Lower lobe of right lung (tissue), 2 donors: Measurements from ENCODE around the gene BLCAP. TPM values are rescaled to one million over a fixed set of nuclear protein-coding genes. Genes with fewer than 3 reads are reported as not detected.
A peak's percentile ranks its signal among the peaks of the same experiment; 100 is the strongest.

Experiments
- ATAC-seq, 2 donors: fragments of 200-7000 bp; cut with Tn5 transposase; one replicate each; pipeline ENCODE4 v1.9.1; 2020 to 2022; ENCODE audit warnings: mild to moderate bottlenecking in 2 of 2, moderate library complexity in 2 of 2
- DNase-seq: peaks from one replicate; pipeline ENCODE4 v3.0.0-alpha.2; 2020
- H3K27ac ChIP-seq: fragments of 200-600 bp; one replicate; pipeline ENCODE4 v1.8.0; 2022
- H3K27me3 ChIP-seq: fragments of 200-600 bp; one replicate; pipeline ENCODE4 v1.8.0; 2022; ENCODE audit warnings: low read depth
- H3K36me3 ChIP-seq: fragments of 200-600 bp; one replicate; pipeline ENCODE4 v1.8.0; 2022; ENCODE audit warnings: mild to moderate bottlenecking
- H3K4me1 ChIP-seq: fragments of 200-600 bp; one replicate; pipeline ENCODE4 v1.8.0; 2022
- H3K4me3 ChIP-seq: fragments of 200-600 bp; one replicate; pipeline ENCODE4 v1.8.0; 2022; ENCODE audit warnings: mild to moderate bottlenecking
- H3K9me3 ChIP-seq: fragments of 200-600 bp; one replicate; pipeline ENCODE4 v1.8.0; 2022
- intact Hi-C: fragments of 100-400 bp; cut with DNase I; formaldehyde crosslinking; loops from one replicate; pipeline ENCODE4 v1.11.0; 2022
- total RNA-seq: library from RNA; stranded (reverse); fragmentation: NEBNext Ultra II Directional; extraction: Animal tissue kit (Norgen Biotek cat#: 25700); gene quantifications from one replicate; pipeline ENCODE4 v1.2.1, GENCODE V29; 2021
- TF ChIP-seq, protein P1 (sequence below): fragments of 200-600 bp; IDR thresholded peaks from one replicate; pipeline ENCODE4 v1.8.0; 2022; ENCODE audit warnings: antibody characterized with exemption, mild to moderate bottlenecking
- donor health status: DM: no; HTN: yes; CAD: no; lungs with severe emphysema.

BLCAP gene
- total RNA-seq, 1 donor from 2014 or later: 66.8 TPM

DNA sequence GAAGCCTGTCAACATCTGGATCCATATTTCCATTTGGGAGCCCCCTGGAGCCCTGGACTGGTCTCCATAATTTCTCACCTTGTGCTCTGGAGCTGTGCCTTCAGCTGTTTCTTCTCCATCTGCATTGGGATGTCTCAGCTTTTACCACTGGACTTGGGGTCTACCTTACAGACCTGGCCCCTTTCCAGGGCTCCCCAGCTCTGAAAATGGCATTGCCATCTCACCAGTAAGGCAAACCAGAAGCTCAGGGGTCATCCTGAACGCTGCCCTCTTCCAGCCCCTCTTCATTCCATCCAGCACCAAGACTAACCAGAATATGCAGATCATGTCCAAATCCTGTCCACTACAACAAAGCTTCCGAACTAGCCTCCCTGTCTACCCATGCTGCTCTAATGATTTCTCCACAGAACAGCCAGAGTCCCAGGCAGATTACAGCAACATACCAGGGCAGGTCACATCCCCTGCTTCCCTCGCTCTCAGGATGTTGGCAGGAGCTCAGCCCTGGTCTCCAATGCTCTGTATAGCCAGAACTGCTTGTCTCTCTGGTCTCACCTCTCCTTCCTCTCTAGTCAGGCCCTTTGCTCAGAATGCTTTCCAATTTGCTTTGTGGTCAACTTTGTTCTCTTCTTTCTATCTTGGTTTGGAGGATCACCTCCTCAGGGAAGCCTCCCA, 24.3 kb downstream of the BLCAP start:
- TF ChIP-seq, protein P1, sequence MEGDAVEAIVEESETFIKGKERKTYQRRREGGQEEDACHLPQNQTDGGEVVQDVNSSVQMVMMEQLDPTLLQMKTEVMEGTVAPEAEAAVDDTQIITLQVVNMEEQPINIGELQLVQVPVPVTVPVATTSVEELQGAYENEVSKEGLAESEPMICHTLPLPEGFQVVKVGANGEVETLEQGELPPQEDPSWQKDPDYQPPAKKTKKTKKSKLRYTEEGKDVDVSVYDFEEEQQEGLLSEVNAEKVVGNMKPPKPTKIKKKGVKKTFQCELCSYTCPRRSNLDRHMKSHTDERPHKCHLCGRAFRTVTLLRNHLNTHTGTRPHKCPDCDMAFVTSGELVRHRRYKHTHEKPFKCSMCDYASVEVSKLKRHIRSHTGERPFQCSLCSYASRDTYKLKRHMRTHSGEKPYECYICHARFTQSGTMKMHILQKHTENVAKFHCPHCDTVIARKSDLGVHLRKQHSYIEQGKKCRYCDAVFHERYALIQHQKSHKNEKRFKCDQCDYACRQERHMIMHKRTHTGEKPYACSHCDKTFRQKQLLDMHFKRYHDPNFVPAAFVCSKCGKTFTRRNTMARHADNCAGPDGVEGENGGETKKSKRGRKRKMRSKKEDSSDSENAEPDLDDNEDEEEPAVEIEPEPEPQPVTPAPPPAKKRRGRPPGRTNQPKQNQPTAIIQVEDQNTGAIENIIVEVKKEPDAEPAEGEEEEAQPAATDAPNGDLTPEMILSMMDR: no peak
- H3K4me1 ChIP-seq: no peaks in the 10 kb centered on the region
- H3K4me3 ChIP-seq: no peak overlapping the region
- ATAC-seq (peak in 1 of 2 donors; percentile 13), DNase-seq (no peak)
- intact Hi-C loops: no loop called here
- no peak overlapping the region for H3K27ac ChIP-seq
- no peaks in the 10 kb centered on the region for H3K9me3 ChIP-seq
- peaks cover 2% of the 10 kb centered on the region for H3K36me3 ChIP-seq
- H3K27me3 ChIP-seq: no peaks in the 10 kb centered on the region

DNA sequence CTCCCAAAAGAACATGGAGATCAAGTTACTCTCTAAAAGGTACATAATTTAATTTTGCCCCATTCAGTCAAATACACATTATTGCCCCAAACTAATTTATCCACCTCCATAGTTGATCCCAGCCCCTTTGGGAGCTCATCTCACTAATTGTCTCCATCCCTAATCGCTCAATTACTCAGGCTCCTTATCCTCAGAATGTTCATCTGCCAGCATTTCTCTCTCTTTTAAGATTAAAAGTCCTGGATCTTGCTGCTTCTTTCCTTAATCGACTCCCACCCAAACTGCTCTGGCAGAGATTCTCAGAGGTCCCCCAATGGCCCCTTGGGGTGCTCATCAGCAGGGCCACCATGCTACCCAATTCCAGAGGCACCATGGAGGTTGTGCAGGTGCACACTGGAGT, 25.0 kb downstream of the BLCAP start:
- no peak overlapping the region for H3K4me3 ChIP-seq
- no peak overlapping the region for H3K27ac ChIP-seq
- H3K4me1 ChIP-seq: no peaks in the 10 kb centered on the region
- no peaks in the 10 kb centered on the region for H3K9me3 ChIP-seq
- H3K36me3 ChIP-seq: no peaks in the 10 kb centered on the region
- ATAC-seq: no peak
- intact Hi-C loops: no loop called here
- no peak for DNase-seq
- no peaks in the 10 kb centered on the region for H3K27me3 ChIP-seq
- TF ChIP-seq, protein P1: no peak

DNA sequence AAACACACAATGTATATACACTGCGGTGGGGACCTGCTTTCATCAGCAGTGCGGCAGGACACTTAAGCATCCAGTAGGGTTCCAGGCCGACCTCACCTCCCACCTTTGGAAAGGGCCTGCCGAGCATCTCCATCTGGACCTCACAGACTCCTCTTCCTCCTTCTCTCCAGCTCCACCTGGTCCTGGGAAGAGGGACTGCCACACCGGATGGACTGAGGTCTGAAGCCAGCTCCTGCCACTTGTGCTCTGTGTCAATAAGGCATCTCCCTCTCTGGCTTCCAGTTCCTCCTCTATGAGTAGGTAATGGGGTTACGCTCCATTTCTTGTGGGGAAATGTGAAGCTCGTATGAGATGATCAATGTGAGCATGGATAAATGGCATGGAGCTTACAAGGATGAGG, 25.7 kb downstream of the BLCAP start:
- Histone ChIP-seq H3K27ac (no peak overlapping the region), H3K9me3 (no peaks in the 10 kb centered on the region), H3K4me1 (no peaks in the 10 kb centered on the region), H3K4me3 (no peak overlapping the region), H3K27me3 (no peaks in the 10 kb centered on the region), H3K36me3 (no peaks in the 10 kb centered on the region)
- no peak for DNase-seq
- ATAC-seq: no peak
- TF ChIP-seq, protein P1: no peak
- intact Hi-C loops: no loop called here

DNA sequence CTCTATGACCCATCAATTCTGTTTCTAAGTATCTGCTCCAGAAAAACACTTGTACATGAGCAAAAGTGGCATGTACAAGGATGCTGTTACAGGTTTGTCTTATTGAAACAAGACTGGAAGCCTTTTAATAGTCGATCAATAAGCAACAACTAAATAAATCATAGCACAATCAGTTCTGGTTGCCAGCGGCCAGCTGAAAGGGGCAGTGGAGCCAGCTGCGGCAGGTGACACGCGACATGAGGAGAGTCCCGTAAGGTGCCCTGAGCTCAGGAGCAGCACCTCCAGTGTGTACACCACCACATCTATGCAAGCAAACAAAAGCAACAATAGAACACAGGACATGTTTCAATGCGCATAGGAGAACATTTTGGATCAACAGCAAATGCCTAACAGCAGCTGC, 27.4 kb downstream of the BLCAP start:
- no peak for DNase-seq
- Histone ChIP-seq H3K9me3 (no peaks in the 10 kb centered on the region), H3K4me3 (no peak overlapping the region), H3K27ac (no peak overlapping the region), H3K36me3 (no peaks in the 10 kb centered on the region), H3K4me1 (no peaks in the 10 kb centered on the region), H3K27me3 (no peaks in the 10 kb centered on the region)
- intact Hi-C loops: no loop called here
- TF ChIP-seq, protein P1: no peak
- no peak for ATAC-seq

DNA sequence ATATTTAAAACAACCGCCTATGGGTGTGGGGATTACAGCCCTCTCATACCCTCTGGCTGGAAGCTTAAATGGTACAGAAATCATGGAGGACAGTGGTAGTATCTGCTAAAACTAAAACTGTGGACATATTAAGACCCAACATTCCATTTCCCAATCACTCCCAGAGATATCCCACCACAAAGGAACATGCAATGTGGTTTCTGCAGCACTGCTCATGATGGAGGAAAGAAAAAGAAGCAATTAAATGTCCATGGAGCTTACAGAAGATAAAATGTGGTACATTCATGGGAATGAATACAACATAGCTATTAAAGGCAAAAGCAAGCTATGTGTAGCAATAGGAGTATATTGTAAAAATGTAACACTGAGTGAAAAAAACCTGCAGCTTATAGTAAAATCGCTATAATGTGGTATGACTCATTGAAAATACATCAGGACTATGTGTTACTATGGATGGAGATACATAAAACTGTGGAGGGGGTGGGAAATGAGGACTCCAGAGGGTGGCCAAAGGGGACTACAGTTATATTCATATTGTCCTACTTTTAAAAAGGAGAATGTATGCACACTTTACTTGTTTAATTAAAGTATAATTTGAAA, 29.5 kb downstream of the BLCAP start:
- Histone ChIP-seq H3K4me3 (no peak overlapping the region), H3K27me3 (no peaks in the 10 kb centered on the region), H3K36me3 (no peaks in the 10 kb centered on the region), H3K4me1 (no peaks in the 10 kb centered on the region), H3K9me3 (no peaks in the 10 kb centered on the region), H3K27ac (no peak overlapping the region)
- intact Hi-C loops: no loop called here
- no peak for ATAC-seq
- TF ChIP-seq, protein P1: no peak
- DNase-seq: no peak
